NCI-H2107 treated with DMSO at 0.1 percent for 48 hours (cell line): ENCODE measurements around the gene ADAMTS12.

ENCODE experiments used
- DNase-seq: peaks from one replicate; lab custom pipeline; 2025; ENCODE audit not compliant: unreplicated experiment; lab: John Stamatoyannopoulos, UW

ADAMTS12 gene

GRCh38 chr5:33850100-33850594, 41.6 kb downstream of the ADAMTS12 start:
- no peak for DNase-seq

GRCh38 chr5:33848554-33848953, 43.2 kb downstream of the ADAMTS12 start:
- no peak for DNase-seq

GRCh38 chr5:33846851-33847250, 44.9 kb downstream of the ADAMTS12 start:
- no peak for DNase-seq

- no peak for DNase-seq
Observed at GRCh38 chr5:33843579-33843978, 48.2 kb downstream of the ADAMTS12 start.

- no peak for DNase-seq
Observed at GRCh38 chr5:33842456-33842855, 49.3 kb downstream of the ADAMTS12 start.

GRCh38 chr5:33841891-33842290, 49.9 kb downstream of the ADAMTS12 start:
- DNase-seq = no peak

GRCh38 chr5:33840927-33841547, 50.8 kb downstream of the ADAMTS12 start:
- DNase-seq = no peak

GRCh38 chr5:33837301-33837700, 54.5 kb downstream of the ADAMTS12 start:
- no peak for DNase-seq

- DNase-seq = no peak
Observed at GRCh38 chr5:33834334-33834733, 57.5 kb downstream of the ADAMTS12 start.

GRCh38 chr5:33833237-33833575, 58.6 kb downstream of the ADAMTS12 start:
- no peak for DNase-seq

GRCh38 chr5:33832404-33833236, 59.2 kb downstream of the ADAMTS12 start:
- DNase-seq = no peak

GRCh38 chr5:33831041-33831440, 60.7 kb downstream of the ADAMTS12 start:
- no peak for DNase-seq

GRCh38 chr5:33829430-33829829, 62.4 kb downstream of the ADAMTS12 start:
- DNase-seq = no peak

GRCh38 chr5:33828626-33829308, 63.0 kb downstream of the ADAMTS12 start:
- DNase-seq = no peak

- no peak for DNase-seq
Observed at GRCh38 chr5:33827885-33828284, 63.9 kb downstream of the ADAMTS12 start.

- no peak for DNase-seq
Observed at GRCh38 chr5:33827018-33827707, 64.6 kb downstream of the ADAMTS12 start.

GRCh38 chr5:33824516-33825195, 67.1 kb downstream of the ADAMTS12 start:
- DNase-seq = no peak

- no peak for DNase-seq
Observed at GRCh38 chr5:33817301-33817700, 74.5 kb downstream of the ADAMTS12 start.

- no peak for DNase-seq
Observed at GRCh38 chr5:33816791-33817190, 75.0 kb downstream of the ADAMTS12 start.

- no peak for DNase-seq
Observed at GRCh38 chr5:33812746-33813145, 79.0 kb downstream of the ADAMTS12 start.
